GM06990 (cell line): ENCODE results near the gene ATP6V1G2.

ENCODE experiments used
- DNase-seq: peaks from one replicate; pipeline ENCODE4 v3.0.0-alpha.2; 2011; ENCODE audit not compliant: insufficient read length; ENCODE audit errors: extremely low read depth
- H3K27me3 ChIP-seq: replicated peaks from 2 replicates; pipeline ENCODE4 v1.6.0; 2011; ENCODE audit warnings: low read length; ENCODE audit not compliant: control insufficient read depth, insufficient read depth
- H3K36me3 ChIP-seq: 2 replicates; pipeline ENCODE4 v1.5.1; 2011; ENCODE audit warnings: low read length; ENCODE audit not compliant: control insufficient read depth, insufficient read depth
- H3K4me3 ChIP-seq: replicated peaks from 2 replicates; pipeline ENCODE4 v1.5.1; 2011; ENCODE audit warnings: low read depth, mild to moderate bottlenecking, control low read depth, low read length
- TF ChIP-seq, protein P1 (sequence below): IDR thresholded peaks from 2 replicates; pipeline ENCODE4 v1.5.1; 2011; ENCODE audit warnings: low read length, control low read depth, mild to moderate bottlenecking, inconsistent platforms; ENCODE audit not compliant: insufficient read depth, poor library complexity, severe bottlenecking

Gene ATP6V1G2

DNA sequence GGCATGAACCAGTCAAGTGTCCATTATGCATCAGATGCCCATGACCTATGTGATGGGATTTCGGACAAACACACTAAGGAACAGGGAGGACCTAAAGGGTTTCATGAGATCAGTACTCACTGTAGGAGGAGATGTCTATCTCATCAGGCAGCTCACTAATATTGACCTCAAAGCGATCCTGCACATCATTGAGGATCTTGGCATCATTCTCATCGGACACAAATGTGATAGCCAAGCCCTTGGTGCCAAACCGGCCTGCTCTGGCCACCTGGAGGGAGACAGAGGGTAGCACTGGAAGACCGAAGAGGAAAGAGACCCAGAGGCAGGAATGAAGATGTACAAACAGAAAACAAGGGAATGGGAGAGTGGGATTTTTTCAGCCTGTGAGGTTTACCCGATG is 15.7 kb downstream of the ATP6V1G2 start:
- Histone ChIP-seq H3K27me3 (no peaks in the 10 kb centered on the region), H3K36me3 (peaks cover 40% of the 10 kb centered on the region), H3K4me3 (no peak overlapping the region)
- TF ChIP-seq, protein P1, sequence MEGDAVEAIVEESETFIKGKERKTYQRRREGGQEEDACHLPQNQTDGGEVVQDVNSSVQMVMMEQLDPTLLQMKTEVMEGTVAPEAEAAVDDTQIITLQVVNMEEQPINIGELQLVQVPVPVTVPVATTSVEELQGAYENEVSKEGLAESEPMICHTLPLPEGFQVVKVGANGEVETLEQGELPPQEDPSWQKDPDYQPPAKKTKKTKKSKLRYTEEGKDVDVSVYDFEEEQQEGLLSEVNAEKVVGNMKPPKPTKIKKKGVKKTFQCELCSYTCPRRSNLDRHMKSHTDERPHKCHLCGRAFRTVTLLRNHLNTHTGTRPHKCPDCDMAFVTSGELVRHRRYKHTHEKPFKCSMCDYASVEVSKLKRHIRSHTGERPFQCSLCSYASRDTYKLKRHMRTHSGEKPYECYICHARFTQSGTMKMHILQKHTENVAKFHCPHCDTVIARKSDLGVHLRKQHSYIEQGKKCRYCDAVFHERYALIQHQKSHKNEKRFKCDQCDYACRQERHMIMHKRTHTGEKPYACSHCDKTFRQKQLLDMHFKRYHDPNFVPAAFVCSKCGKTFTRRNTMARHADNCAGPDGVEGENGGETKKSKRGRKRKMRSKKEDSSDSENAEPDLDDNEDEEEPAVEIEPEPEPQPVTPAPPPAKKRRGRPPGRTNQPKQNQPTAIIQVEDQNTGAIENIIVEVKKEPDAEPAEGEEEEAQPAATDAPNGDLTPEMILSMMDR: no peak
- no peak for DNase-seq

DNA sequence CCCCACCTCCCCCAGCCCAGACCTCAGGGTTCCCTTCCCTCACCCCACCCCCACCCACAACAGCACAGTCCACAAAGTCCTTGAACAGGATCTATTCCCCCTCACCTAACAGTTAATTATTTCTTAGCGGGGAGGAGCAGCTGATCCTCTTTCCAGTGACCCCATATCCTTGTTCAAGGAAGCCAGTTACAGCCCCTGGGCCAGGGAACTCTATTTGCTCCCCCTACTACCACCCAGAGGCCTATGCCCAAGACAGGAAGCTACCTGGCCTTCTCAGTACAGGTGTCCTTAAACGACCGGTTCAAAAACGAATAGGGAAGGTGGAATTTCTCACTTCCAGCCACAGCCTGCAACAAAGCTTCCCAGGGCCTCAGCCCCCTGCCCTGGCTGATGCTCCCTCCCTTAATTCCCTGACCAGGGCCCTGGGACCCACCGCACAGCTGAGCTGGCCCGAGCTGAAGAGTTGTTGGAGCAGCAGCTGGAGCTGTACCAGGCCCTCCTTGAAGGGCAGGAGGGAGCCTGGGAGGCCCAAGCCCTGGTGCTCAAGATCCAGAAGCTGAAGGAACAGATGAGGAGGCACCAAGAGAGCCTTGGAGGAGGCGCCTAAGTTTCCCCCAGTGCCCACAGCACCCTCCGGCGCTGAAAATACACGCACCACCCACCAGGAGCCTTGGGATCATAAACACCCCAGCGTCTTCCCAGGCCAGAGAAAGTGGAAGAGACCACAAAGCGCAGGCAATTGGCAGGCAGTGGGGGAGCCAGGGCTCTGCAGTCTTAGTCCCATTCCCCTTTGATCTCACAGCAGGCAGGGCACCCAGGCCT is 16.9 kb downstream of the ATP6V1G2 start:
- Histone ChIP-seq H3K4me3 (no peak overlapping the region), H3K36me3 (peaks cover 31% of the 10 kb centered on the region), H3K27me3 (no peaks in the 10 kb centered on the region)
- TF ChIP-seq, protein P1: no peak
- no peak for DNase-seq

DNA sequence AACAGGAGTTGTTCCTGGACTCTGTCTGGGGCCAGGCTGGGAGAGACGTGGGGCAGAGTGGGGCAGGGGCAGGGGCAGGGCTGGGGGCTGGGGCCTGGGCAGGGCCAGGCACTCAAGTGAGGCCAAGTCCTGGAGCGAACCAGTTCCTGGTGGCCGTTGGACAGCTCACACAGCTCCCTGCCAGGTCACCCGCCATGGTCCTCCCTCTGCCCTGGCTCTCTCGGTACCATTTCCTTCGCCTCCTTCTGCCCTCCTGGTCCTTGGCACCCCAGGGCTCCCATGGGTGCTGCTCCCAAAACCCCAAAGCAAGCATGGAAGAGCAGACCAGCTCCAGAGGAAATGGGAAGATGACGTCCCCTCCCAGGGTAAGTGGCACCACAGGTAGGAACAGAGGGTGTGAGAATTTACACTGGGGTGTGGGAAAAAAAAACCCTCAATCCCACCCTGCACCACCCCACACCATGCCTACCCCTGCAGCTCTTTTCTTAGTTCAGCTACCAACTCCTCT is 17.5 kb downstream of the ATP6V1G2 start, which contains the start of gene MCCD1:
Gene MCCD1 (plus strand): TSS at position 142 of the 508 bp plus-strand sequence. CDS start 53 bp downstream, at position 195.
- H3K36me3 ChIP-seq: peaks cover 26% of the 10 kb centered on the region
- H3K4me3 ChIP-seq: no peak within 1 kb of the TSS
- H3K27me3 ChIP-seq: no peaks in the 10 kb centered on the region
- TF ChIP-seq, protein P1: no peak
- DNase-seq: no peak

DNA sequence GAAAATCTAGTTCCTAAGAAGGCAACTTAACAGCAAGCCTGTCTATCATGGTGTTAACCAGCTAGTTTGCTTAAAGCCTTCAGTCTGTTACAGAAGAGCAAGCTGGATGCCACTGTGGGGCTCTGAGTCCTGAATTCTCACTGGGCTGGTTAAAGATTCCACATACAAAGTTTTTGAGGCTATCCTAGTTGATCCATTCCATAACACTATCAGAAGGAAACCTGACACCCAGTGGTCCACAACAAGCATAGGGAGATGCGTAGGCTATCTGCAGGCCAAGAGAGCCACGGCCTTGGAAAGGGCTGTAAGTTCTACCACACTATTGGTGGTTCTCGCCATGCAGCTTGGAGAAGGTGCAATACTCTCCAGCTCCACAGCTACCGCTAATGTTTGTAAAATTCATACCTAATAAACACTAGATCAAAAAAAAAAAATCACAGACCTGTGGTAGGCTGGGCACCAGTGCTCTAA is 18.1 kb downstream of the ATP6V1G2 start:
- H3K36me3 ChIP-seq: peaks cover 24% of the 10 kb centered on the region
- DNase-seq: no peak
- TF ChIP-seq, protein P1: no peak
- no peaks in the 10 kb centered on the region for H3K27me3 ChIP-seq
- no peak overlapping the region for H3K4me3 ChIP-seq

DNA sequence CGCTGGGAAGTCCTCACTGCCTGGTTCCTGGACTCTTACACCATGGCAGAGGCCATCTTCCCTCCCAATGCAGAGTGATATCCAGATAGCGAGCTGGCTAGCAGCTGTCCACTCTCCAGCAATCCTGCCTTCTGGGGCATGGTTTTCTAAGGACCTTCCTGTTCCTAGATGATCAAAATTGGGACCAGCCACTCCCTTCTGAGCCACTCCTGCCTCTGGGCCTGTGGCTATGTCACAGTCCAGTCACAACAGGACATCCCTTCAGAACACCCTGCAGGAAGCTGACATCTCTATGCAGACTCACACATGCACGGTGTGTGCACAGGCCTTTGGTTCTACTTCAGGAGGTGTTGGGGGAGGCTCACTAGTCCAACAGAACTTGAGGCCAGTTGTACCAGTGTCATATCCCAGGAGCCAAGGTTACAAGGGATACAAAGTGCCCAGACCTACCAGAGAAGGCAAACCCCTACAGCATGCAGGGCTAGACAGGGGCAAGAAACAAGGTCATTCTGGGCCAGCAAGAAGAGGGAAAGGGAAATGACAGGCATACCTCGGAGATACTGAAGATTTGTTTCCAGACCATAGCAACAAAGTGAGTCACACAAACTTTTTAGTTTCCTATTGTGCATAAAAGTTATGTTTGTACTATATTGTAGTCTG is 20.3 kb downstream of the ATP6V1G2 start:
- TF ChIP-seq, protein P1: no peak
- DNase-seq: no peak
- H3K4me3 ChIP-seq: no peak overlapping the region
- peaks cover 12% of the 10 kb centered on the region for H3K36me3 ChIP-seq
- no peaks in the 10 kb centered on the region for H3K27me3 ChIP-seq
